WTC11 (cell line): Measurements from ENCODE around the gene SMOC2.

Experiments
- ARID4B ChIP-seq: sonication (generic); formaldehyde crosslinking; IDR thresholded peaks from 2 replicates; pipeline ENCODE4 v1.8.0; 2023; ENCODE audit warnings: missing genetic modification reagents, mild to moderate bottlenecking, borderline replicate concordance
- CTCF ChIP-seq: fragments of 200-600 bp; IDR thresholded peaks from 2 replicates; pipeline ENCODE4 v1.8.0; 2022; ENCODE audit warnings: antibody characterized with exemption
- ETV6 ChIP-seq: sonication (generic); formaldehyde crosslinking; IDR thresholded peaks from 2 replicates; pipeline ENCODE4 v1.8.1; 2022; ENCODE audit warnings: mild to moderate bottlenecking, missing genetic modification reagents
- FOXP4 ChIP-seq: sonication (generic); formaldehyde crosslinking; IDR thresholded peaks from 2 replicates; pipeline ENCODE4 v1.8.0; 2022; ENCODE audit warnings: mild to moderate bottlenecking, missing genetic modification reagents
- GABPB1 ChIP-seq: sonication (generic); formaldehyde crosslinking; IDR thresholded peaks from 2 replicates; pipeline ENCODE4 v1.8.1; 2023; ENCODE audit warnings: mild to moderate bottlenecking, missing genetic modification reagents
- MAX ChIP-seq: sonication (generic); formaldehyde crosslinking; IDR thresholded peaks from 2 replicates; pipeline ENCODE4 v1.8.0; 2022; ENCODE audit warnings: mild to moderate bottlenecking, missing genetic modification reagents
- NFATC4 ChIP-seq: fragments of 250-450 bp; sonication (Bioruptor Pico); IDR thresholded peaks from 2 replicates; pipeline ENCODE4 v1.9.0; 2021; ENCODE audit warnings: mild to moderate bottlenecking
- OVOL2 ChIP-seq: fragments of 250-450 bp; sonication (Bioruptor Pico); IDR thresholded peaks from 2 replicates; pipeline ENCODE4 v1.9.0; 2021; ENCODE audit warnings: mild to moderate bottlenecking, borderline replicate concordance
- USF2 ChIP-seq: sonication (generic); formaldehyde crosslinking; IDR thresholded peaks from 2 replicates; pipeline ENCODE4 v1.8.1; 2023; ENCODE audit warnings: mild to moderate bottlenecking, missing genetic modification reagents, moderate library complexity
- ZNF317 ChIP-seq: sonication (generic); formaldehyde crosslinking; IDR thresholded peaks from 2 replicates; pipeline ENCODE4 v1.8.1; 2023; ENCODE audit warnings: low read depth, mild to moderate bottlenecking, moderate library complexity, missing genetic modification reagents, borderline replicate concordance

GRCh38 chr6:168513766-168514165, 72.8 kb downstream of the SMOC2 start:
- TF ChIP-seq ZNF317 (CRISPR knock-in tag), result no peak
- TF ChIP-seq FOXP4, result no peak
- no peak for TF ChIP-seq ARID4B
- no peak for TF ChIP-seq GABPB1 (CRISPR knock-in tag)
- no peak for TF ChIP-seq NFATC4 (CRISPR knock-in tag)
- TF ChIP-seq CTCF, result no peak
- no peak for TF ChIP-seq ETV6 (CRISPR knock-in tag)
- TF ChIP-seq OVOL2 (CRISPR knock-in tag), result no peak
- TF ChIP-seq MAX, result no peak
- no peak for TF ChIP-seq USF2 (CRISPR knock-in tag)
